NCI-H2107 (cell line): Measurements from ENCODE around the gene MTX2.

ENCODE experiments used
- DNase-seq: peaks from one replicate; lab custom pipeline; 2025; lab: John Stamatoyannopoulos, UW

The MTX2 gene

DNA sequence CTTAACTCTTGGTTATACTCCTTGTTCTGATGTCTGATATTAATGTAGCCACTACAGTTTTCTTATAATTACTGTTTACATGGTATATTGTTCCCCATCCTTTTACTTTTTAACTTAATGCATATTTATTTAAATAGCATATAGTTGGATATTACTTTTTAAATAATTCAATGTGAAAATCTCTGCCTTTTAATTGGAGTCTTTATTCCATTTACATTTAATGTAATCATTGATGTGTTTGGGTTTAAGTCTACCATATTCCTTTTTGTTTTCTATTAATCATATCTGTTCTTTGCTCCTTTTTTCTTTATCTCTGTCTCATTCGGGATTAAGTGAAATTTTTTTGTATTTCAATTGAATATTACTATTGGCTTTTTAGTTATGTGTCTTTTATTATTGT lies 109.1 kb downstream of the MTX2 start:
- DNase-seq, result no peak

DNA sequence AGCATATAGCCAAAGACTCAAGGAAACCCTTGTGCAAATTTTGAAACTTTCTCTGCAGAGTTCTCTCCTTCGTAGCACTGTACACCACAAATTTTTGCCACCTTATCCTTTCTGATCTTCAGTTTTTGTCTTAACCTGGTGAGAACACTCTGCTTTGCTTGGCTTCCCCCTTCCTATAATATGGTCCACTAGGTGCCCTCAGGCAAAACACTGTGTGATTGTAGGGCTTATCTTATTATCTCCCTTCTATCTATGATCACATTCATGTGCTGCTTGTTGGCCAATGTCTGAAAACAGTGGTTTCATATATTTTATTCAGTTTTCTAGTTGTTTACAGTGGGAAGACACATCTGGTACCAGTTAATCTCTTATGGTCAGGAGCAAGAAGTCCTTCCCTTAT lies 111.1 kb downstream of the MTX2 start:
- no peak for DNase-seq

DNA sequence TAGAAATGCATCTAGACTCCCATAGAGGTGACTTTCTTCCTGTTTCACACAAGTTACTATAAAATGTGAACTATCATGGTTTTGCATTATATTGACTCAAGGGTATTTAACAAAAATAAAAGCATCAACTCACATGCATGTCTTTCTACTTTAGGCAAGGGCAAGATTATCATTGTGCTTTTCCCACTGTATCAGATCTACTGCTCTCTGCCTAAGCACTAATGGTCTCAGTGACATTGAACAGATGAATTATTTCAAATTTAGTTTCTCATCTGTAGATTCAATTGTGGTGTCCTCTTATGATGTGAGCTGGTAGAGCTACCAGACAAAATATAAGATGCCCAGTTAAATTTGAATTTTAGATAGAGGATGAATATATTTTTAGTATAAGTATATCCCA lies 113.9 kb downstream of the MTX2 start:
- no peak for DNase-seq

DNA sequence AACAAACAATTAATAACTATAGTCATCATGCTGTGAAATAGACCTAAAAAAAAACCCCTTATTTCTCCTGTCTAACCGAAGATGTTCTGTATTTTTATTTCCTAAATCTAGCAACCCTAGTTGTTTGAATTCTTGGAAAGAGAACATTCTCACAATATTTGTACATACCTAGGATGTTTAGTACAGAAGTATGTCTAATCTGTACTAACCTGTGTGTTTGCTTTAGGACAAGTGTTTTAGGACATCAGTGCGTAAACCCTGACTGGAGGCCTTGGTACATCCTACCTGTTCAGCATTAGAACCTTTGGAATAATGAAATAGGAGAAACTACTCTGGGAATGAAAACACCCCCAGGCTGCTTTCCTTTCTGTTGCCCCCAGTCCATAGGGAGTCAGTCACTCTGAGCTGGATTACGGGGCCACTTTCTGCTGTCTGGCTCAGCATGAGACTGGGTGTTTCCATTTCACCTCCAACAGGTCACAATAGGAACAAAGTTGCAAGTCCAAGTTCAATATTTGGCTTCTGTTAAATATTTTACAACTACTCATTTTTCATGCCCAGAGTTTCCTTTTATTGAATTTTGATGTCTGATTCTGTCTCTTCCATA lies 114.7 kb downstream of the MTX2 start:
- DNase-seq, result no peak

DNA sequence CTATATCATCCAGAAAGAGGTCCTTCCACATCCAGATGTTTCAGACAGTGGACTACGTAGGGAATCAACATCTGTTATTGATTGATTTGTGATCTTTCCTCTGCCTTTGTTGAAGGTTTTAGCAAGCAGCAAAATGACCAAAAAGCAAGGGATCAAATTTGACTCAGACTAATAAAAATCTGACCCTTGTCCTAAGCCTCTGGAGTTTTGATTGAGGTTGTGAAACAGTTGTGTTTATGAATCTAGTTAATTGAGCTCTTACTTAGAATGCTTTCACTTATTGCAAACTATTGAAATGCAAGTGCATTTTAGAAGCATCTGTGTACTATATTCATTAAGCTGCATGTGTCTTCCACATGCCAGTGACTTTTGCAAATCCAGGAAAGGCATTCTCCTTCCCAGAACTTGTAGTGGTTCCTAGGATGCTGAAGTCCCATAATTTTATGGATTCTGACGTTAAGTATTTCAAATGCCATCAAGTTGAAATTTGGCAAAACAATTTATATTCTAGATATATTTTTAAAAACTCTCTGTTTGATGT lies 116.0 kb downstream of the MTX2 start:
- DNase-seq, result no peak

DNA sequence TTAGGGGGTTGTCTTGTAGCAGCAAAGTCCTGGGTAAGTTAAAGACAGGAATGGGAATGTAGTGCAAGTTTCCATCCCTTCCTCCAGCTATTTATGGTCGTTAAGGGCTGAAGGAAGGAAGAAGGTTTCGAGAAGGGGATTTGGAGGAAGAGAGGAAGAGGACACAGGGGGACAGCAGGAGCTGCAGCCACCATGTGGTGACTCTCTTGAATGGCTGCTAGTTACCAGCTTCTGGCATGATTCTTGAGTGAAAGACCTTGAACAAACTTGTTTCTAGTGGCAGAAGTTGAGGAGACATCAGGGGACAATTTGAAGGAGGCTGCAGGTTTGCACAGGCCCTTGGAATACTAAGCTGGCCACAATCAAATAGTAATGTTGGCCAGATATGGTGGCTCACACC lies 116.6 kb downstream of the MTX2 start:
- DNase-seq, result no peak
